ENCODE results near the gene ZBTB8OS.

GRCh38 chr1:32606565-32607371 lies 43.6 kb downstream of the ZBTB8OS start:
- TF ChIP-seq POLR2A (IDR thresholded peaks at IDR 0.05) = no peak
- no peak for TF ChIP-seq CTCF (IDR thresholded peaks at IDR 0.05)

Measured in uterus (tissue), 2 donors.